ENCODE measurements around the gene ITSN2. TPM values are rescaled to one million over a fixed set of nuclear protein-coding genes. Genes with fewer than 3 reads are reported as not detected.

ITSN2 gene
- total RNA-seq, 2 donors from 2014 or later: 32.9 to 61.0 TPM

DNA sequence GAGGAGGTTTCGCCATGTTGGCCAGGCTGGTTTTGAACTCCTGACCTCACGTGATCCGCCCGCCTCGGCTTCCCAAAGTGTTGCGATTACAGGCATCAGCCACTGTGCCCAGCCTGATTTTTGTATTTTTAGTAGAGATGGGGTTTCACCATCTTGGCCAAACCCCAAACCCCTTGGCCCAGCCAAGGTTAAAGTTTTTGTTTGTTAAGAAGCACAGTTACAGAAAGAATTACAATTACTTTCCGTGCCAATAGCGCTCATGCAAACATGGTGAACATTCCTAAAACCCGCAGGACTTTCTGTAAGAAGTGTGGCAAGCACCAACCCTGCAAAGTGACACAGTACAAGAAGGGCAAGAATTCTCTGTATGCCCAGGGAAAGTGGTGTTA lies 26.1 kb downstream of the ITSN2 start:
- intact Hi-C loops (cut with DNase I): no loop called here
- H3K4me1 ChIP-seq: peaks cover 69% of the 10 kb centered on the region
- no peak overlapping the region for H3K4me3 ChIP-seq
- TF ChIP-seq CTCF (IDR thresholded peaks at IDR 0.05) (no peak), POLR2A (IDR thresholded peaks at IDR 0.05) (no peak)
- no peak for ATAC-seq
- no peaks in the 10 kb centered on the region for H3K36me3 ChIP-seq (replicated peaks in 1 of 2; ENCODE audit: insufficient read depth in 1 of 2, low read depth in 2 of 2)
- DNase-seq: no peak
- no peaks in the 10 kb centered on the region for H3K9me3 ChIP-seq
- WGBS, 2 donors: 63 to 72% methylated on average over 8 to 9 of the region's 9 CpGs
- H3K27ac ChIP-seq: no peak overlapping the region
- H3K27me3 ChIP-seq: no peaks in the 10 kb centered on the region

- no peak for TF ChIP-seq CTCF (IDR thresholded peaks at IDR 0.05)
- no peak for TF ChIP-seq POLR2A (IDR thresholded peaks at IDR 0.05)
- H3K27ac ChIP-seq: no peak overlapping the region
- ATAC-seq: no peak
Observed at GRCh38 chr2:24332791-24333540, 27.4 kb downstream of the ITSN2 start.

DNA sequence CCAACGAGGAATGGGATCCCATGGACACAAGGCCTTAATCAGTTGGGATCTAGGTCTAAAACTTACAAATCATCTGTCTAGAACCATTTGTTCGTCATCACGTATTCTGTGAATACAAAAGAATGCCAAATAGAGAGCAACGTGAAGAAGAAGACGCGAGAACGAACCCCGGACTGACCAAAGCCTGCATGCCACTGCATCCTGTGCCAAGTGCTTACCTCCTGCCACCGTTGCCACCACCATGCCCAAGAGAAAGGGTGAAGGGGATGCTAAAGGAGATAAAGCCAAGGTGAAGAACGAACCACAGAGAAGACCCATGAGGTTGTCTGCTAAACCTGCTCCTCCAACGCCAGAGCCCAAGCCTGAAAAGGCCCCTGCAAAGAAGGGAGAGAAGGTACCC lies 30.2 kb downstream of the ITSN2 start:
- H3K4me1 ChIP-seq: peaks cover 62% of the 10 kb centered on the region
- WGBS, 2 donors: 85 to 89% methylated on average over 11 of the region's 11 CpGs
- H3K27ac ChIP-seq: peak overlapping the region in 1 of 4 donors; percentile 52
- no peak overlapping the region for H3K4me3 ChIP-seq
- DNase-seq (no peak), ATAC-seq (no peak)
- intact Hi-C loops (cut with DNase I): no loop called here
- no peak for TF ChIP-seq CTCF (IDR thresholded peaks at IDR 0.05)
- TF ChIP-seq POLR2A (IDR thresholded peaks at IDR 0.05): no peak
- no peaks in the 10 kb centered on the region for H3K27me3 ChIP-seq
- H3K9me3 ChIP-seq: no peaks in the 10 kb centered on the region
- H3K36me3 ChIP-seq (replicated peaks in 1 of 2; ENCODE audit: insufficient read depth in 1 of 2, low read depth in 2 of 2): no peaks in the 10 kb centered on the region

More at GRCh38 chr2:24332791-24333540, 27.4 kb downstream of the ITSN2 start:
- no peaks in the 10 kb centered on the region for H3K27me3 ChIP-seq
- WGBS, 2 donors: 75 to 76% methylated on average over 2 of the region's 2 CpGs
- H3K4me1 ChIP-seq: peaks cover 68% of the 10 kb centered on the region
- H3K9me3 ChIP-seq: no peaks in the 10 kb centered on the region
- no peaks in the 10 kb centered on the region for H3K36me3 ChIP-seq (replicated peaks in 1 of 2; ENCODE audit: insufficient read depth in 1 of 2, low read depth in 2 of 2)
- intact Hi-C loops (cut with DNase I): no loop called here
- no peak overlapping the region for H3K4me3 ChIP-seq
- no peak for DNase-seq

DNA sequence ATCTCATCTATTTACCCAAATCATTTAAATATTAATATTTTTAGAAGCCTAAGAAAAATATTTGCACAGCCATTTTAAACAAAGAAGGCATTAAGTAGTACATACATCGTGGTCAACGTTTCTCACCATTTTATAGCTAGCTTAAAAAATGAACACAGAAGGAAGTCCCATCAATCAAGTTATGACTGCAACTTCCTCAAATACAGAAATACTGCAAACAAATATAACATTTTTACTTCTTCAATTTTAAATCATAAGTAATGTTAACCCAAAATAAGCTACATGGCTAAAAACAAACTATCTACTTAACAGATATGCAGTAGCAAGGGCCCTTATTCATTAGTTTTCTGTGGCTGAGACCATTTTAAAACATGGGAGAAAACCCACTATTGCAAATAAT lies 30.6 kb downstream of the ITSN2 start:
- H3K4me3 ChIP-seq: no peak overlapping the region
- no peaks in the 10 kb centered on the region for H3K27me3 ChIP-seq
- DNase-seq (no peak), ATAC-seq (no peak)
- H3K4me1 ChIP-seq: peaks cover 62% of the 10 kb centered on the region
- no peaks in the 10 kb centered on the region for H3K9me3 ChIP-seq
- intact Hi-C loops (cut with DNase I): no loop called here
- no peak for TF ChIP-seq POLR2A (IDR thresholded peaks at IDR 0.05)
- no peak for TF ChIP-seq CTCF (IDR thresholded peaks at IDR 0.05)
- H3K36me3 ChIP-seq (replicated peaks in 1 of 2; ENCODE audit: insufficient read depth in 1 of 2, low read depth in 2 of 2): no peaks in the 10 kb centered on the region
- WGBS, 2 donors: 2 to 9% methylated on average over 2 of the region's 2 CpGs
- peak overlapping the region in 1 of 4 donors; percentile 52 for H3K27ac ChIP-seq

DNA sequence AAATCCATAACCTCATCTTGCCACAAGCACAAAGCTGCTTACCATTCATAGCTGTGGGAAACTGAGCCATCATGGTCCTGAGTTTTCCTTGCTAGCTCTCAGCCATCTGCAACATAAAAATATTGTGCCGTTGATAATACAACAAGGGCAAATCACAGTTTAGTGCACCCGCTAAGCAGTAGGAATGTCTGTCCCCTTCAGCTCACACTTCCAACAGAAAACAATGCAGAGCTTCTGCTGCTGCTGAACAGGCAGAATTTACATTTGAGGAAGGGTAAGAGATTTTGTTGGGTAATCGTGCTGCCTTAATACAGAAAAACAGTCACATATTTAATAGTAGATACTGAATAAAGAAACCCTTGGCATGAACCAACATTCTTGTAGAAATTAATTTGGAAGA lies 32.3 kb downstream of the ITSN2 start:
- Histone ChIP-seq H3K9me3 (no peaks in the 10 kb centered on the region), H3K27me3 (no peaks in the 10 kb centered on the region), H3K4me1 (peaks cover 47% of the 10 kb centered on the region), H3K4me3 (no peak overlapping the region), H3K27ac (peak overlapping the region in 1 of 4 donors; percentile 26), H3K36me3 (replicated peaks in 1 of 2; ENCODE audit: insufficient read depth in 1 of 2, low read depth in 2 of 2) (no peaks in the 10 kb centered on the region)
- 35 to 54% methylated on average over 3 of the region's 3 CpGs for WGBS, 2 donors
- no peak for ATAC-seq
- no peak for TF ChIP-seq CTCF (IDR thresholded peaks at IDR 0.05)
- no peak for TF ChIP-seq POLR2A (IDR thresholded peaks at IDR 0.05)
- intact Hi-C loops (cut with DNase I): no loop called here
- DNase-seq: no peak

All from body of pancreas (tissue), 4 donors.